Panc1 (cell line): ENCODE measurements around the gene RDH5.

ENCODE experiments used
- POLR2AphosphoS5 ChIP-seq: IDR thresholded peaks from 2 replicates; pipeline ENCODE4 v1.6.1; 2012; ENCODE audit warnings: mild to moderate bottlenecking, low read depth, low read length, moderate library complexity
- SIN3A ChIP-seq: IDR thresholded peaks from 2 replicates; pipeline ENCODE4 v1.6.1; 2012; ENCODE audit warnings: low read depth, mild to moderate bottlenecking, low read length, moderate library complexity, borderline replicate concordance; ENCODE audit not compliant: insufficient read depth
- TCF7L2 ChIP-seq: IDR thresholded peaks from 2 replicates; pipeline ENCODE4 v1.6.1; 2011; ENCODE audit warnings: mild to moderate bottlenecking, low read depth, low read length, inconsistent platforms
- TF ChIP-seq, protein P1 (sequence below): fragments of 450-650 bp; IDR thresholded peaks from 2 replicates; pipeline ENCODE4 v1.5.1; 2017; ENCODE audit warnings: mild to moderate bottlenecking

DNA sequence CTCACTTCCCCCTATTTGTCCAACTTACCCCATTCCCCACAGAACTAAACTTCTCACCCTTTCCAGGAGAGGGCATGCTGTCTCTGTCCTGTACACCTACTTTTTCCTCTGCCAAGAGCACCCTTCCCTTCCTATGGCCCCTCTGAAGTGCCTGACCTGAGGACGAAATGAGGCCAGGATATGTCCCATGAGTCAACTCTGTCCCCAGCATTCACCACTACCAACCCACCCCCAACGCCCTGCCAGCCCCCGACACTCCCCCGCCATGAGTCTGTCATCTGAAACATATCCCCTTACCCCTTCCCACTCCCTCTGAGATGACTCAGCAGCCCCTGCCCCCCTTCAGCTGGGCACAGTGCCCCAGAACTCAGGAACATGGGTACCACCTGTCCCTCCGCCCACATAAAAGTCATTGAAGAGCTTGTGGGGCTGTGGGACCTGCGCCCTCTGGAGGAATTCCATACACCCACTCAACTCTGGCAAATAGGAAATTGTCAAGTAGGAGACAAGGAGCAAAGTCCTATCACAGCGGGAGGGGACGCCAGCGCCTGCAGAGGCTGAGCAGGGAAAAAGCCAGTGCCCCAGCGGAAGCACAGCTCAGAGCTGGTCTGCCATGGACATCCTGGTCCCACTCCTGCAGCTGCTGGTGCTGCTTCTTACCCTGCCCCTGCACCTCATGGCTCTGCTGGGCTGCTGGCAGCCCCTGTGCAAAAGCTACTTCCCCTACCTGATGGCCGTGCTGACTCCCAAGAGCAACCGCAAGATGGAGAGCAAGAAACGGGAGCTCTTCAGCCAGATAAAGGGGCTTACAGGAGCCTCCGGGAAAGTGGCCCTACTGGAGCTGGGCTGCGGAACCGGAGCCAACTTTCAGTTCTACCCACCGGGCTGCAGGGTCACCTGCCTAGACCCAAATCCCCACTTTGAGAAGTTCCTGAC, 38.8 kb upstream of the RDH5 start:
- TF ChIP-seq, protein P1, sequence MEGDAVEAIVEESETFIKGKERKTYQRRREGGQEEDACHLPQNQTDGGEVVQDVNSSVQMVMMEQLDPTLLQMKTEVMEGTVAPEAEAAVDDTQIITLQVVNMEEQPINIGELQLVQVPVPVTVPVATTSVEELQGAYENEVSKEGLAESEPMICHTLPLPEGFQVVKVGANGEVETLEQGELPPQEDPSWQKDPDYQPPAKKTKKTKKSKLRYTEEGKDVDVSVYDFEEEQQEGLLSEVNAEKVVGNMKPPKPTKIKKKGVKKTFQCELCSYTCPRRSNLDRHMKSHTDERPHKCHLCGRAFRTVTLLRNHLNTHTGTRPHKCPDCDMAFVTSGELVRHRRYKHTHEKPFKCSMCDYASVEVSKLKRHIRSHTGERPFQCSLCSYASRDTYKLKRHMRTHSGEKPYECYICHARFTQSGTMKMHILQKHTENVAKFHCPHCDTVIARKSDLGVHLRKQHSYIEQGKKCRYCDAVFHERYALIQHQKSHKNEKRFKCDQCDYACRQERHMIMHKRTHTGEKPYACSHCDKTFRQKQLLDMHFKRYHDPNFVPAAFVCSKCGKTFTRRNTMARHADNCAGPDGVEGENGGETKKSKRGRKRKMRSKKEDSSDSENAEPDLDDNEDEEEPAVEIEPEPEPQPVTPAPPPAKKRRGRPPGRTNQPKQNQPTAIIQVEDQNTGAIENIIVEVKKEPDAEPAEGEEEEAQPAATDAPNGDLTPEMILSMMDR: peak; percentile 81
- TF ChIP-seq POLR2AphosphoS5: no peak
- TF ChIP-seq SIN3A: no peak
- no peak for TF ChIP-seq TCF7L2
